Measurements from ENCODE around the gene KLHL21. TPM values are rescaled to one million over a fixed set of nuclear protein-coding genes. Genes with fewer than 3 reads are reported as not detected.

The KLHL21 gene
- total and polyA plus RNA-seq, 9 of the 15 experiments (the other 6 are each of a cell fraction or from before 2014, with no cell fraction given) = 2.1 to 42.1 (median 17.5) TPM

DNA sequence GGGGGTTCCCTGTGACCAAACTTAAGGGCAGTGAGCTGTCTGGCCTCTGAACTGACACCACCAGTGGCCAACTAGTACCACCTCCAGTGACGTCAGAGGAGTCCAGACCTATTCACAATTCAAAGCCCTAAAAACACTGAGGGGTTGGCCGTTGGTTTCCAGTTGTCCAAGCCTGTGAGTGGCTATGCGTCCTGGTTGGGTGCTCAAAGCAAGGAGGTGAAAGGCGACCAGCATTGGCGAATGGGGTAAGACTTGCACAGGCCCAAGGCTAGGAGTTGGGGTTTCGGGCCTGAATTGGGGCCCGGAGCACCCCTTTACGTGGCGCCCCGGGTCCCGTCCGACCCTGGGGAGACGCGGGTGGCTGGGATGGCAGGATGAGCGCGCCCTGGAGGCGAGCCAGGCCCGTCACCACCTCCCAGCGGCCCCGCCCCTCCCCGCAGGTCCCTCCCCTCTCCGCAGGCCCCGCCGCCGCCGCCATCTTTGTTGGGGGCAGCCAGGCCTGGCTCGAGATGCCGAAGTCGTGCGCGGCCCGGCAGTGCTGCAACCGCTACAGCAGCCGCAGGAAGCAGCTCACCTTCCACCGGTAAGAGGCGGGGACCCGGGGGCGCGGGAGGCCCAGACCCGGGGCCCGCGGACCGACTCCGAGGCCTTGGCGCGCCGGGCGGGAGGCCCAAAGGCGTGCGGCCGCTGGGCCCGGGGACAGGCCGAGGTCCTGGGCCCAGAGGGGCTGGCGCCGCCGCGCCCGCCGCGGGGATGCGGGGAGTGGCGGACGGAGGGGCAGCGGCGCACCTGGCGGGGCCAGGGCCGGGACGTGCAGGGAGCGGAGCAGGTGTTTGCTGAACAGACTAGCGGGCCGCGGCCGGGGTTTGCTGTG is 22.3 kb upstream of the KLHL21 start, which contains the start of gene THAP3 (continued):
- TF ChIP-seq, protein P1, sequence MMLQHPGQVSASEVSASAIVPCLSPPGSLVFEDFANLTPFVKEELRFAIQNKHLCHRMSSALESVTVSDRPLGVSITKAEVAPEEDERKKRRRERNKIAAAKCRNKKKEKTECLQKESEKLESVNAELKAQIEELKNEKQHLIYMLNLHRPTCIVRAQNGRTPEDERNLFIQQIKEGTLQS (IDR thresholded peaks at IDR 0.05) = peak; percentile 81
- TF ChIP-seq, protein P1 (CRISPR knock-in tag; conservative IDR thresholded peaks at IDR 0.05) = no peak; the same call in 1 of the 2 replicates
- TF ChIP-seq LCOR (CRISPR knock-in tag; IDR thresholded peaks at IDR 0.05) (no peak), MCM3 (IDR thresholded peaks at IDR 0.05) (no peak), NFRKB (IDR thresholded peaks at IDR 0.05; ENCODE audit: low read depth) (no peak), RFX7 (CRISPR knock-in tag; IDR thresholded peaks at IDR 0.05) (no peak), ETS2 (tag; IDR thresholded peaks at IDR 0.05; ENCODE audit: borderline replicate concordance, poor library complexity, severe bottlenecking) (no peak), RFX1 (IDR thresholded peaks at IDR 0.05) (no peak), ZSCAN32 (CRISPR knock-in tag; IDR thresholded peaks at IDR 0.05) (no peak), TAF9B (IDR thresholded peaks at IDR 0.05; ENCODE audit: partially characterized antibody) (no peak), ETV1 (tag; conservative IDR thresholded peaks at IDR 0.05; ENCODE audit: low read depth) (no peak), SETDB1 (IDR thresholded peaks at IDR 0.05; ENCODE audit: low read length) (no peak), ZNF644 (tag; IDR thresholded peaks at IDR 0.05; ENCODE audit: low read depth) (no peak), ZNF561 (CRISPR knock-in tag; conservative IDR thresholded peaks at IDR 0.05) (no peak), YY1 (IDR thresholded peaks at IDR 0.05; ENCODE audit: borderline replicate concordance in 1 of 3, control insufficient read depth in 1 of 3, extremely low read depth in 1 of 3, insufficient read depth in 3 of 3, insufficient read length in 1 of 3, insufficient replicate concordance in 2 of 3, low read depth in 1 of 3, low read length in 2 of 3) (peak; percentile 93 to 100 (median 98)), MEIS2 (IDR thresholded peaks at IDR 0.05; ENCODE audit: partially characterized antibody) (no peak)
- TF ChIP-seq, protein P2, sequence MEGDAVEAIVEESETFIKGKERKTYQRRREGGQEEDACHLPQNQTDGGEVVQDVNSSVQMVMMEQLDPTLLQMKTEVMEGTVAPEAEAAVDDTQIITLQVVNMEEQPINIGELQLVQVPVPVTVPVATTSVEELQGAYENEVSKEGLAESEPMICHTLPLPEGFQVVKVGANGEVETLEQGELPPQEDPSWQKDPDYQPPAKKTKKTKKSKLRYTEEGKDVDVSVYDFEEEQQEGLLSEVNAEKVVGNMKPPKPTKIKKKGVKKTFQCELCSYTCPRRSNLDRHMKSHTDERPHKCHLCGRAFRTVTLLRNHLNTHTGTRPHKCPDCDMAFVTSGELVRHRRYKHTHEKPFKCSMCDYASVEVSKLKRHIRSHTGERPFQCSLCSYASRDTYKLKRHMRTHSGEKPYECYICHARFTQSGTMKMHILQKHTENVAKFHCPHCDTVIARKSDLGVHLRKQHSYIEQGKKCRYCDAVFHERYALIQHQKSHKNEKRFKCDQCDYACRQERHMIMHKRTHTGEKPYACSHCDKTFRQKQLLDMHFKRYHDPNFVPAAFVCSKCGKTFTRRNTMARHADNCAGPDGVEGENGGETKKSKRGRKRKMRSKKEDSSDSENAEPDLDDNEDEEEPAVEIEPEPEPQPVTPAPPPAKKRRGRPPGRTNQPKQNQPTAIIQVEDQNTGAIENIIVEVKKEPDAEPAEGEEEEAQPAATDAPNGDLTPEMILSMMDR (IDR thresholded peaks at IDR 0.05 in 2 of 3, conservative IDR thresholded peaks at IDR 0.05 in 1 of 3; ENCODE audit: insufficient read depth in 2 of 3, low read depth in 1 of 3, low read length in 3 of 3) = peak; percentile 20 to 29 (median 25); a peak in 3 of 6 replicates
- TF ChIP-seq, protein P3, sequence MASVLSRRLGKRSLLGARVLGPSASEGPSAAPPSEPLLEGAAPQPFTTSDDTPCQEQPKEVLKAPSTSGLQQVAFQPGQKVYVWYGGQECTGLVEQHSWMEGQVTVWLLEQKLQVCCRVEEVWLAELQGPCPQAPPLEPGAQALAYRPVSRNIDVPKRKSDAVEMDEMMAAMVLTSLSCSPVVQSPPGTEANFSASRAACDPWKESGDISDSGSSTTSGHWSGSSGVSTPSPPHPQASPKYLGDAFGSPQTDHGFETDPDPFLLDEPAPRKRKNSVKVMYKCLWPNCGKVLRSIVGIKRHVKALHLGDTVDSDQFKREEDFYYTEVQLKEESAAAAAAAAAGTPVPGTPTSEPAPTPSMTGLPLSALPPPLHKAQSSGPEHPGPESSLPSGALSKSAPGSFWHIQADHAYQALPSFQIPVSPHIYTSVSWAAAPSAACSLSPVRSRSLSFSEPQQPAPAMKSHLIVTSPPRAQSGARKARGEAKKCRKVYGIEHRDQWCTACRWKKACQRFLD (CRISPR knock-in tag; IDR thresholded peaks at IDR 0.05) = no peak
- TF ChIP-seq, protein P4, sequence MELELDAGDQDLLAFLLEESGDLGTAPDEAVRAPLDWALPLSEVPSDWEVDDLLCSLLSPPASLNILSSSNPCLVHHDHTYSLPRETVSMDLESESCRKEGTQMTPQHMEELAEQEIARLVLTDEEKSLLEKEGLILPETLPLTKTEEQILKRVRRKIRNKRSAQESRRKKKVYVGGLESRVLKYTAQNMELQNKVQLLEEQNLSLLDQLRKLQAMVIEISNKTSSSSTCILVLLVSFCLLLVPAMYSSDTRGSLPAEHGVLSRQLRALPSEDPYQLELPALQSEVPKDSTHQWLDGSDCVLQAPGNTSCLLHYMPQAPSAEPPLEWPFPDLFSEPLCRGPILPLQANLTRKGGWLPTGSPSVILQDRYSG (tag; conservative IDR thresholded peaks at IDR 0.05; ENCODE audit: low read depth) = no peak
- TF ChIP-seq, protein P5, sequence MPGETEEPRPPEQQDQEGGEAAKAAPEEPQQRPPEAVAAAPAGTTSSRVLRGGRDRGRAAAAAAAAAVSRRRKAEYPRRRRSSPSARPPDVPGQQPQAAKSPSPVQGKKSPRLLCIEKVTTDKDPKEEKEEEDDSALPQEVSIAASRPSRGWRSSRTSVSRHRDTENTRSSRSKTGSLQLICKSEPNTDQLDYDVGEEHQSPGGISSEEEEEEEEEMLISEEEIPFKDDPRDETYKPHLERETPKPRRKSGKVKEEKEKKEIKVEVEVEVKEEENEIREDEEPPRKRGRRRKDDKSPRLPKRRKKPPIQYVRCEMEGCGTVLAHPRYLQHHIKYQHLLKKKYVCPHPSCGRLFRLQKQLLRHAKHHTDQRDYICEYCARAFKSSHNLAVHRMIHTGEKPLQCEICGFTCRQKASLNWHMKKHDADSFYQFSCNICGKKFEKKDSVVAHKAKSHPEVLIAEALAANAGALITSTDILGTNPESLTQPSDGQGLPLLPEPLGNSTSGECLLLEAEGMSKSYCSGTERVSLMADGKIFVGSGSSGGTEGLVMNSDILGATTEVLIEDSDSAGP (CRISPR knock-in tag; IDR thresholded peaks at IDR 0.05) = peak; percentile 60; the same call in 1 of the 2 replicates
